HepG2 (cell line): ENCODE data around the gene SPATS2. TPM values are rescaled to one million over a fixed set of nuclear protein-coding genes. Genes with fewer than 3 reads are reported as not detected.

Source experiments
- NFKB2 ChIP-seq: sonication (generic); formaldehyde crosslinking; IDR thresholded peaks from 2 replicates; pipeline ENCODE4 v1.4.0; 2020; ENCODE audit warnings: missing genetic modification reagents, borderline replicate concordance
- PRPF4 ChIP-seq: fragments of 200-400 bp; formaldehyde crosslinking; IDR thresholded peaks from 2 replicates; pipeline ENCODE4 v1.6.1; 2016; ENCODE audit warnings: low read length, low read depth; ENCODE audit not compliant: poor library complexity, severe bottlenecking
- RFX5 ChIP-seq: IDR thresholded peaks from 2 replicates; pipeline ENCODE4 v1.6.1; 2011; ENCODE audit warnings: low read depth, low read length, improper control_type of control experiment
- SAP130 ChIP-seq: IDR thresholded peaks from 2 replicates; pipeline ENCODE4 v1.6.1; 2016; ENCODE audit warnings: low read depth
- SKIL ChIP-seq: sonication (generic); formaldehyde crosslinking; IDR thresholded peaks from 2 replicates; pipeline ENCODE4 v1.8.0; 2022; ENCODE audit warnings: missing genetic modification reagents, mild to moderate bottlenecking, moderate library complexity, borderline replicate concordance
- SOX6 ChIP-seq, 2 experiments: fragments of 450-650 bp in 1 of 2; sonication (generic) in 1 of 2; formaldehyde crosslinking in 1 of 2; IDR thresholded peaks; 2 replicates each; pipeline versions ENCODE4 v1.4.0 to v1.6.1; 2017 to 2020; ENCODE audit warnings: antibody characterized with exemption in 1 of 2, mild to moderate bottlenecking in 1 of 2, missing genetic modification reagents in 1 of 2
- TBL1XR1 ChIP-seq: fragments of 150-350 bp; IDR thresholded peaks from 2 replicates; pipeline ENCODE4 v1.6.1; 2014; ENCODE audit warnings: borderline replicate concordance, low read length; ENCODE audit not compliant: partially characterized antibody
- THAP11 ChIP-seq: IDR thresholded peaks from 2 replicates; pipeline ENCODE4 v1.6.1; 2016; ENCODE audit warnings: missing biosample characterization, missing genetic modification reagents
- ZMYM3 ChIP-seq: sonication (generic); formaldehyde crosslinking; IDR thresholded peaks from 2 replicates; pipeline ENCODE4 v1.5.1; 2020; ENCODE audit warnings: mild to moderate bottlenecking, missing genetic modification reagents
- ZNF317 ChIP-seq: sonication (generic); formaldehyde crosslinking; IDR thresholded peaks from 2 replicates; pipeline ENCODE4 v1.5.0; 2020; ENCODE audit warnings: mild to moderate bottlenecking, missing genetic modification reagents
- ZNF749 ChIP-seq: sonication (generic); formaldehyde crosslinking; IDR thresholded peaks from 2 replicates; pipeline ENCODE4 v1.8.0; 2022; ENCODE audit warnings: mild to moderate bottlenecking, missing genetic modification reagents, moderate library complexity, borderline replicate concordance
- polyA plus RNA-seq, 8 experiments: library from polyadenylated mRNA; depleted of rRNA in 3 of 8; stranded (reverse) in 7 of 8; unstranded in 1 of 8; fragments of >200 nt; fragmentation: Illumina TruSeq in 4 of 8; extraction: Trizol in 4 of 8; gene quantifications; 2 replicates each; pipeline versions ENCODE4 v1.2.1 to v1.2.3, GENCODE V29; 2011 to 2016; ENCODE audit warnings: low read depth in 4 of 8, missing spikeins in 1 of 8, mixed read lengths in 1 of 8; ENCODE audit not compliant: insufficient read depth in 1 of 8
- total RNA-seq, 5 experiments: library from RNA; depleted of rRNA; stranded (reverse); fragments of >200 nt; fragmentation: Illumina TruSeq; extraction: Trizol; gene quantifications; 2 replicates each; pipeline ENCODE4 v1.2.3, GENCODE V29; 2016; ENCODE audit warnings: low read depth in 1 of 5
- TF ChIP-seq, protein P1 (sequence below): sonication (generic); formaldehyde crosslinking; IDR thresholded peaks from 2 replicates; pipeline ENCODE4 v1.4.0; 2020; ENCODE audit warnings: mild to moderate bottlenecking, low read depth, missing genetic modification reagents
- TF ChIP-seq, protein P2 (sequence below): sonication (generic); formaldehyde crosslinking; IDR thresholded peaks from 2 replicates; pipeline ENCODE4 v1.4.0; 2020; ENCODE audit warnings: mild to moderate bottlenecking, missing genetic modification reagents
- TF ChIP-seq, protein P3 (sequence below): sonication (generic); formaldehyde crosslinking; IDR thresholded peaks from 2 replicates; pipeline ENCODE4 v1.5.0; 2020; ENCODE audit warnings: mild to moderate bottlenecking, missing genetic modification reagents
- TF ChIP-seq, protein P4 (sequence below): sonication (generic); formaldehyde crosslinking; IDR thresholded peaks from 2 replicates; pipeline ENCODE4 v1.5.0; 2020; ENCODE audit warnings: missing genetic modification reagents, mild to moderate bottlenecking, borderline replicate concordance
- TF ChIP-seq, protein P5 (sequence below): sonication (generic); formaldehyde crosslinking; IDR thresholded peaks from 2 replicates; pipeline ENCODE4 v1.5.1; 2020; ENCODE audit warnings: missing genetic modification reagents, mild to moderate bottlenecking, borderline replicate concordance

Gene SPATS2
- total and polyA plus RNA-seq, 2 of the 13 experiments (the other 11 are each of a cell fraction or from before 2014, with no cell fraction given) = 19.3 to 28.1 TPM

DNA sequence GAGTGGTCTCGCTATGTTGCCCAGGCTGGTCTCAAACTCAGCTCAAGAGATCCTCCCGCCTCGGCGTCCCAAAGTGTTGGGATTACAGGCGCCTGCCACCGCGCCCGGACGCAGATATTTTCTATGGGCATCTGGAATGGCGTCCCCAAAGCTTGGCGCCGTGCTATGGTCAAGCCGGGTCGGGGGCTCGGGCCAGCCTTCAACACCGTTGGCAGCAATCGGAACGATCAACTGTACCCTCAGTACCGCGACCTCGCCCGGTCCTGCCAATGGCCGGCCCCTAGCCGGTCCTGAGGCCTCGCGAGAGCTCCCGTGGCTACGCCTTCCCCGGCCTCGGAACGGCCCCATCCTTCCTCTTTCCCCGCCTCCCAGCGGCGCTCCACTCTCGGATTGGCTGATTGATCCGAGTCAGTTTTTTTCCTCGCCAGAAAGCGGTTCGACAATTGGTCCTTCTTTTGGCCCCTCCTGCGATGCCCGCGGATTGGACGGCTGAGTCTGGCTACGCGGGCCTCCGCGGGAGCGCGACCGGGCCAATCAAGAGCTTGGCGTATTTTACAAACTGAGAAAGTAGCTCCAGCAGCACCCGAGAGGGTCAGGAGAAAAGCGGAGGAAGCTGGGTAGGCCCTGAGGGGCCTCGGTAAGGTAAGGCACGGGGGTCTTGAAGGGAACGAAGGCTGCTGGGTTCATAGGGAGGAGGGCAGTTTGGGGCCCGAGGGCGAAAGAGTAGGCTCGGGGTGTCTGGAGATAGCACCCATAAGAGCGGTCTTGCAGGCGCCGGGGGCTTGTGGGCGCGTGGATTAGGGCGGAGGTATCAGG, 44.3 kb upstream of the SPATS2 start, which contains the start of gene TROAP (continued):
- TF ChIP-seq, protein P1, sequence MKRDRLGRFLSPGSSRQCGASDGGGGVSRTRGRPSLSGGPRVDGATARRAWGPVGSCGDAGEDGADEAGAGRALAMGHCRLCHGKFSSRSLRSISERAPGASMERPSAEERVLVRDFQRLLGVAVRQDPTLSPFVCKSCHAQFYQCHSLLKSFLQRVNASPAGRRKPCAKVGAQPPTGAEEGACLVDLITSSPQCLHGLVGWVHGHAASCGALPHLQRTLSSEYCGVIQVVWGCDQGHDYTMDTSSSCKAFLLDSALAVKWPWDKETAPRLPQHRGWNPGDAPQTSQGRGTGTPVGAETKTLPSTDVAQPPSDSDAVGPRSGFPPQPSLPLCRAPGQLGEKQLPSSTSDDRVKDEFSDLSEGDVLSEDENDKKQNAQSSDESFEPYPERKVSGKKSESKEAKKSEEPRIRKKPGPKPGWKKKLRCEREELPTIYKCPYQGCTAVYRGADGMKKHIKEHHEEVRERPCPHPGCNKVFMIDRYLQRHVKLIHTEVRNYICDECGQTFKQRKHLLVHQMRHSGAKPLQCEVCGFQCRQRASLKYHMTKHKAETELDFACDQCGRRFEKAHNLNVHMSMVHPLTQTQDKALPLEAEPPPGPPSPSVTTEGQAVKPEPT = 0 out of 2 replicates have a peak, but pooled peaks have one; percentile 48
- TF ChIP-seq ZNF749 (CRISPR knock-in tag) = no peak
- TF ChIP-seq, protein P2, sequence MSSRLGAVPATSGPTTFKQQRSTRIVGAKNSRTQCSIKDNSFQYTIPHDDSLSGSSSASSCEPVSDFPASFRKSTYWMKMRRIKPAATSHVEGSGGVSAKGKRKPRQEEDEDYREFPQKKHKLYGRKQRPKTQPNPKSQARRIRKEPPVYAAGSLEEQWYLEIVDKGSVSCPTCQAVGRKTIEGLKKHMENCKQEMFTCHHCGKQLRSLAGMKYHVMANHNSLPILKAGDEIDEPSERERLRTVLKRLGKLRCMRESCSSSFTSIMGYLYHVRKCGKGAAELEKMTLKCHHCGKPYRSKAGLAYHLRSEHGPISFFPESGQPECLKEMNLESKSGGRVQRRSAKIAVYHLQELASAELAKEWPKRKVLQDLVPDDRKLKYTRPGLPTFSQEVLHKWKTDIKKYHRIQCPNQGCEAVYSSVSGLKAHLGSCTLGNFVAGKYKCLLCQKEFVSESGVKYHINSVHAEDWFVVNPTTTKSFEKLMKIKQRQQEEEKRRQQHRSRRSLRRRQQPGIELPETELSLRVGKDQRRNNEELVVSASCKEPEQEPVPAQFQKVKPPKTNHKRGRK (CRISPR knock-in tag) = no peak
- TF ChIP-seq ZMYM3 (CRISPR knock-in tag) = no peak
- peak; percentile 37; the same call in 1 of the 2 replicates for TF ChIP-seq ZNF317 (CRISPR knock-in tag)
- TF ChIP-seq, protein P3, sequence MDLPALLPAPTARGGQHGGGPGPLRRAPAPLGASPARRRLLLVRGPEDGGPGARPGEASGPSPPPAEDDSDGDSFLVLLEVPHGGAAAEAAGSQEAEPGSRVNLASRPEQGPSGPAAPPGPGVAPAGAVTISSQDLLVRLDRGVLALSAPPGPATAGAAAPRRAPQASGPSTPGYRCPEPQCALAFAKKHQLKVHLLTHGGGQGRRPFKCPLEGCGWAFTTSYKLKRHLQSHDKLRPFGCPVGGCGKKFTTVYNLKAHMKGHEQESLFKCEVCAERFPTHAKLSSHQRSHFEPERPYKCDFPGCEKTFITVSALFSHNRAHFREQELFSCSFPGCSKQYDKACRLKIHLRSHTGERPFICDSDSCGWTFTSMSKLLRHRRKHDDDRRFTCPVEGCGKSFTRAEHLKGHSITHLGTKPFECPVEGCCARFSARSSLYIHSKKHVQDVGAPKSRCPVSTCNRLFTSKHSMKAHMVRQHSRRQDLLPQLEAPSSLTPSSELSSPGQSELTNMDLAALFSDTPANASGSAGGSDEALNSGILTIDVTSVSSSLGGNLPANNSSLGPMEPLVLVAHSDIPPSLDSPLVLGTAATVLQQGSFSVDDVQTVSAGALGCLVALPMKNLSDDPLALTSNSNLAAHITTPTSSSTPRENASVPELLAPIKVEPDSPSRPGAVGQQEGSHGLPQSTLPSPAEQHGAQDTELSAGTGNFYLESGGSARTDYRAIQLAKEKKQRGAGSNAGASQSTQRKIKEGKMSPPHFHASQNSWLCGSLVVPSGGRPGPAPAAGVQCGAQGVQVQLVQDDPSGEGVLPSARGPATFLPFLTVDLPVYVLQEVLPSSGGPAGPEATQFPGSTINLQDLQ (CRISPR knock-in tag) = no peak
- no peak for TF ChIP-seq RFX5
- TF ChIP-seq NFKB2 (CRISPR knock-in tag) = peak; percentile 27; the same call in 1 of the 2 replicates
- no peak for TF ChIP-seq PRPF4
- TF ChIP-seq TBL1XR1 = no peak
- TF ChIP-seq, protein P4, sequence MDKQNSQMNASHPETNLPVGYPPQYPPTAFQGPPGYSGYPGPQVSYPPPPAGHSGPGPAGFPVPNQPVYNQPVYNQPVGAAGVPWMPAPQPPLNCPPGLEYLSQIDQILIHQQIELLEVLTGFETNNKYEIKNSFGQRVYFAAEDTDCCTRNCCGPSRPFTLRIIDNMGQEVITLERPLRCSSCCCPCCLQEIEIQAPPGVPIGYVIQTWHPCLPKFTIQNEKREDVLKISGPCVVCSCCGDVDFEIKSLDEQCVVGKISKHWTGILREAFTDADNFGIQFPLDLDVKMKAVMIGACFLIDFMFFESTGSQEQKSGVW (CRISPR knock-in tag) = no peak
- peak; percentile 64 for TF ChIP-seq THAP11
- TF ChIP-seq, protein P5, sequence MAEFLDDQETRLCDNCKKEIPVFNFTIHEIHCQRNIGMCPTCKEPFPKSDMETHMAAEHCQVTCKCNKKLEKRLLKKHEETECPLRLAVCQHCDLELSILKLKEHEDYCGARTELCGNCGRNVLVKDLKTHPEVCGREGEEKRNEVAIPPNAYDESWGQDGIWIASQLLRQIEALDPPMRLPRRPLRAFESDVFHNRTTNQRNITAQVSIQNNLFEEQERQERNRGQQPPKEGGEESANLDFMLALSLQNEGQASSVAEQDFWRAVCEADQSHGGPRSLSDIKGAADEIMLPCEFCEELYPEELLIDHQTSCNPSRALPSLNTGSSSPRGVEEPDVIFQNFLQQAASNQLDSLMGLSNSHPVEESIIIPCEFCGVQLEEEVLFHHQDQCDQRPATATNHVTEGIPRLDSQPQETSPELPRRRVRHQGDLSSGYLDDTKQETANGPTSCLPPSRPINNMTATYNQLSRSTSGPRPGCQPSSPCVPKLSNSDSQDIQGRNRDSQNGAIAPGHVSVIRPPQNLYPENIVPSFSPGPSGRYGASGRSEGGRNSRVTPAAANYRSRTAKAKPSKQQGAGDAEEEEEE (CRISPR knock-in tag) = no peak
- no peak for TF ChIP-seq SOX6 (IDR thresholded peaks at IDR 0.05)
- TF ChIP-seq SOX6 (CRISPR knock-in tag; IDR thresholded peaks at IDR 0.05) = 0 out of 2 replicates have a peak, but pooled peaks have one; percentile 8
- peak; percentile 100 for TF ChIP-seq SAP130 (CRISPR knock-in tag)
- no peak for TF ChIP-seq SKIL (CRISPR knock-in tag)
